NCI-H2081 (cell line): ENCODE results near the gene WNT7A.
"Not testable (repeated sequence)": the region's sequence is repeated elsewhere in the genome, so short reads cannot be mapped to it uniquely, and the experiment has no call there.

Source experiments
- DNase-seq, 2 experiments: peaks; one replicate each; lab custom pipeline; 2025; lab: John Stamatoyannopoulos, UW

The WNT7A gene

GRCh38 chr3:13879946-13880810 lies at the start of gene WNT7A:
Gene WNT7A, minus strand, starts transcription at chr3:13880071. Its CDS starts 255 bp downstream, at chr3:13879816.
- peak in 1 of 2 experiments; percentile 2 for DNase-seq

DNA sequence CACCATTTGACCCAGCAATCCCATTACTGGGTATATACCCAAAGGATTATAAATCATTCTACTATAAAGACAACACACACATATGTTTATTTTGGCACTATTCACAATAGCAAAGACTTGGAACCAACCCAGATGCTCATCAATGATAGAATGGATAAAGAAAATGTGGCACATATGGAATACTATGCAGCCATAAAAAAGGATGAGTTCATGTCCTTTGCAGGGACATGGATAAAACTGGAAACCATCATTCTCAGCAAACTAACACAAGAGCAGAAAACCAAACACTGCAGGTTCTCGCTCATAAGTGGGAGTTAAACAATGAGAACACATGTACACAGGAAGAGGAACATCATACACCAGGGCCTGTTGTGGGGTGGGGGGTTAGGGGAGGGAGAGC lies 48.9 kb upstream of the WNT7A start:
- not testable (repeated sequence) for DNase-seq

DNA sequence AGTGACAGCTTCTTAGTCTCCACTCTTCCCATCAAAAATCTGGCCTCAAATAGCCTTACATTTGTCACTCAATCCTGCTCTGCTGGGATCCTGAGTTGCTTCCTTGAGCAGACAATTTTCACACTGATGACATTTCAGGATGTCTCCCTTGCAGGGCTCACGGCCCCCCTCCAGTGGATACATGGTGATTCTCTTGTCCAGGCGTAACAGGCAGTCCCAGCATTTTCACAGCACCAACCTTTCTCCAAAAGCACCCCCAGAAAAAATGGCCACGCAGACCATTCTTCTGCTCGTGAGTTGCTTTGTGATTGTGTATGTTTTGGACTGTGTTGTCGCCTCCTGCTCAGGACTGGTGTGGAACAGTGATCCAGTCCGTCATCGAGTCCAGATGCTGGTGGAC lies 47.4 kb upstream of the WNT7A start:
- no peak for DNase-seq

DNA sequence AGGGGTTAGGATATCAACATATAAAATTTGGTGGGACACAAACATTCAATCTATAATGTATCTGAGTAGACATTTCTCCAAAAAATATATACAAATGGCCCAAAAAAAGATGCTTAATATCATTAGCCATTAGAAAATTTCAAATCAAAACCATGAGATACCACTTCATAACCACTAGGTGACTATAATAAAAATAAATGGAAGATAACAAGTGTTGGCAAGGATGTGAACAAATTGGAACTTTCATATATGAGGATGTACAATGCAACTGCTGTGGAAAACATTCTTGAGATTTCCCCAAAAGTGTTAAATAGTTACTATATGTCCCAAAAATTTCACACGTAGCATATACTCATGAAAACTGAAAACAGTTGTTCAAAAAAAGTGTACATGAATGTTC lies 36.5 kb upstream of the WNT7A start:
- DNase-seq = no peak

DNA sequence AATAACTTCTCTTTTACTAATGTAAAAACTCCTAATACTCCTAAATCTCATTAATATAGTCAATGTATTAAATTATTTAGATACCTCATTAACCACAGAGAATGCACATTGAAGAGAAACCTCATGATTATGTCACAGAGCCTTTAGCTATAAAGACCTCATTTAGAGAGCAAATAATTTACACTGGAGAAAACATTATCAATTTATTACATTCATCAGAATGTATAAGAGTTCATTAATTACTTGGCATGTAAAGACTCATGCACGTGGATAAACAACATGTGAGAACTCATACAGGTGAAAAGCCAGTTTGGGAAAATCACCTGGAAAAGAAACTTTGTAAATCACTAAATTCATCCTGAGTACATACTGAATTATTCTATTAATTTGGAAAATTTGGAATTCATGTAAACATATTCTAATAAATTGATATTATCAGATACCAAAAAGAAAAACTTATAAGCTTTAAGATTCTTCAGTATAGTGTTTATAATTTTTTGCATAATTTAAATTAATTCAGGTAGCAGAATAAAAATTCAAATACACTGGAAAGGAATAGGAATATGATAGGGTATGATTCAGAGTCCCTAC lies 22.9 kb upstream of the WNT7A start:
- DNase-seq = no peak

DNA sequence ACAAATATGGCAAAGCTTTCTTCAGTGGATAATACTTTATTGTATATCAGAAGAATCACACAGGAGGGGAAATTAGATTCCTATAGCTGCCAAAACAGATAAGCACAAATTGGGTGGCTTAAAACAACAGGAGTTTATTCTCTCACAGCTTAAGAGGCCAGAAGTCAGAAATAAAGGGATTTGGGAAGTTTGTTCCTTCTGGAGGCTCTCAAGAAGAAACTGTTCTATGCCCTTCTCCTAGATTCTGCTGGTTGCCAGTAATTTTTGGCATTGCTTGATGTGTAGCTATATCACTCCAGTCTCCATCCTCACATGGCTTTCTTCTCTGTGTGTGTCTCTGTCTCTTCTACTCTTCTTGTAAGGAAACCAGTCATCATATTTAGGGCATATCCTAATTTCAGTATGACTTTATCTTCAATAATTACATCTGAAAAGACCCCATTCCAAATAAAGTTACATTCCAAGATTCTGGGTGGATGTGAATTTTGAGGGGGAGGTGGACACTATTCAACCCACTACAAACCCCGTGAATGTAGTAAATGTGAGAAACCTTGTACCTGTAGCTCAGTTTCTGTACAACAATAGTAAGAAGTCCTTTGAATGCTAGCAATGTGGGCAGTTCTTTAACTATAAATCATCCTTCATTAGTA lies 22.2 kb upstream of the WNT7A start:
- DNase-seq = no peak

- DNase-seq = no peak
Measured at GRCh38 chr3:13898346-13898745, 18.5 kb upstream of the WNT7A start.

DNA sequence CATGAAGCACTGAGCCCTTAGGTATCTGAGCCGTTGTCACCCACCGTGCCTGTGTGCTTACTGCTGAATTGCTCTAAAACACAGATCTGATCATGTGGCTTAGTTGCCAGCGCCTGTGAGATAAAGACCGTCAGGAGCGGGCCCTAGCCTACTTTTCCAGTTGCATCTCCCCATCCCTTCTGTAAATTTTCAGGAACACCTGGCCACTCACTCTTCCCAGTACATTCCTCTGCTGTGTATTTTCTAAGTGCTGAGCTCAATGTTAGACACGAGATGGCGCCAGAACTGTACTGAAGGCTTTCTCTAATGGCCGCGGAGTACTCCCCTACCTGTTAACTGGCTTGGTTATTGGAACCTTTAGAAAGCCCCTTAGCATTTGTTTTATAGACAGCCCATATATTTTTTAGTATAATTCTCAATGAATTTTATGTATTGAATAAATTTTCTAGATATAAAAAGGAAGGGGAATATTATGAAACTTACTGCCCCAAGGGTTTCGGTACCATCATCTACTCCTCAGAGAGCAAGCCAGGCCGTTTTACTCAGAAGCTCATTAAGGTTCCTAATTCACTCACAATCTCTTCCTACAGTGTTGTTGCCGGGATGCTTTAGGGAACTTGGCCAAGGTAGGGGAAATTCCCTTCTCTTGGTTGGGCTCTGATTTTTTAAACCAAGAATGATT lies 16.7 kb upstream of the WNT7A start:
- peak; percentile 17 to 55 for DNase-seq

GRCh38 chr3:13895155-13896105 lies 15.6 kb upstream of the WNT7A start:
- DNase-seq = peak; percentile 42 to 52

- no peak for DNase-seq
Measured at GRCh38 chr3:13894807-13895154, 14.9 kb upstream of the WNT7A start.

GRCh38 chr3:13894096-13894806 lies 14.4 kb upstream of the WNT7A start:
- DNase-seq = no peak

DNA sequence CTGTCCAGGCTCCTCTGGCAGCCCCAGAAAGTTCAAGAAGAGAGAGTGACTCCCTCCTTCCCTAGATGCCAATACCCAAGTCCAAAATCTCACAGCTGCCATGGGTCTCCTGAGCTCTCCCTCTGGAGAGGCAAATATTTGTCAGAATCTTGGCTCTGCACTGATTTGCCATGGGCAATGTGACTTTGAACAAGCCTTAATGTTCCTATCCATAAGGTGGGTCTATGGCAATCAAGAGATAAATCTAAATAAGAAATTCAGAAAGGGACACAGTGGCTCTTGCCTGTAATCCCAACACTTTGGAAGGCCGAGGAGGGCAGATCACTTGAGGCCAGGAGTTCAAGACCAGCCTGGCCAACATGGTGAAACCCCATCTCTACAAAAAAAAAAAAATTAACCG lies 12.4 kb upstream of the WNT7A start:
- no peak for DNase-seq

GRCh38 chr3:13891492-13892073 lies 11.7 kb upstream of the WNT7A start:
- DNase-seq = no peak

DNA sequence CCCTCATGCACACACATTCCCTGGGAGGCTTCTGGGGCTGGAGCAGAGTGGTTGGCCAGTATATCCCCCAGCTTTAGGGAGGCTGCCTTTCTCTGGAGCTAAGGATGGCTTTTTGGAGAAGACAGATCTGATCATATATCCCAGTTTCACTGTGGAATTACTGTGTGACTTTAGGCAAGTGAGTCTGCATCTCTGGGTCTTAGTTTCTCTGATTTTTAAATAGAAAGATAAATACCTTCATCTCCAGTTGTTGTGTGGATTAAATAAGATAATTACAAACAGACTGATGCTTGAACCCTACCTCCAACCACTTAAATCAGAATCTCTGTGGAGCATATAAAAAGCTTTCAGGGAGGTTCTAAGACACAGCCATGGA lies 11.1 kb upstream of the WNT7A start:
- DNase-seq = no peak

DNA sequence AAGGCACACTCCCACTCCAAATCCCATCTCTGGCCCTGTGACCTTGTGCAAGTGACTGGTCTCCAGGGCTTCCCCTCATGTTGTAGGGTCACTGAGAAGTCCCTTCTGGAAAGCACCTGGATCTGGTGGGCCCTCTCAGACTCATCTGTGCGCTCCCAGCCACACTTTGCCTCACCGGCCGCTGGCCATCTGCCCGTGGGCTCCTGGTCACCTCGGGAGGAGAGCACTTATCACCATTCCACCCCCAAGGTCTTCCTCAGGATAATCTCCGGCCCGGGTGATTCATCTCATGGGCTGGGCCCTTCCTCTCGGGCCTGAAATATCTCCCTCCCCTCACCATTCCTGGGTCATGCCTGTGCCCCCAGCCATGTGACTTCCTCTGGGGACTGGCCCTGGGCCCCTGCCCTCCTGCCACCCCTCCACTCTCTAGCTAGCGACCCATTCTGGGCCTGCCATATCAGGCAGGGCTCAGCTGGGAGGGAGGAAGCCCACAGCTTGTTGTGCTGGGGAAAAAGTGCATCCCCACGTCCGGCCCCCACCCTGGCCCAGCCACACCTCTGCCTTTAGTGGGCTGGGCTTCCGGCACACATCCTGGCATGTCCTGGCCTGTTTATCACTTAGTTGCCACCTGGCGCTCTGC lies 10.6 kb upstream of the WNT7A start:
- no peak for DNase-seq

- DNase-seq = no peak
Measured at GRCh38 chr3:13888576-13888975, 8.7 kb upstream of the WNT7A start.

DNA sequence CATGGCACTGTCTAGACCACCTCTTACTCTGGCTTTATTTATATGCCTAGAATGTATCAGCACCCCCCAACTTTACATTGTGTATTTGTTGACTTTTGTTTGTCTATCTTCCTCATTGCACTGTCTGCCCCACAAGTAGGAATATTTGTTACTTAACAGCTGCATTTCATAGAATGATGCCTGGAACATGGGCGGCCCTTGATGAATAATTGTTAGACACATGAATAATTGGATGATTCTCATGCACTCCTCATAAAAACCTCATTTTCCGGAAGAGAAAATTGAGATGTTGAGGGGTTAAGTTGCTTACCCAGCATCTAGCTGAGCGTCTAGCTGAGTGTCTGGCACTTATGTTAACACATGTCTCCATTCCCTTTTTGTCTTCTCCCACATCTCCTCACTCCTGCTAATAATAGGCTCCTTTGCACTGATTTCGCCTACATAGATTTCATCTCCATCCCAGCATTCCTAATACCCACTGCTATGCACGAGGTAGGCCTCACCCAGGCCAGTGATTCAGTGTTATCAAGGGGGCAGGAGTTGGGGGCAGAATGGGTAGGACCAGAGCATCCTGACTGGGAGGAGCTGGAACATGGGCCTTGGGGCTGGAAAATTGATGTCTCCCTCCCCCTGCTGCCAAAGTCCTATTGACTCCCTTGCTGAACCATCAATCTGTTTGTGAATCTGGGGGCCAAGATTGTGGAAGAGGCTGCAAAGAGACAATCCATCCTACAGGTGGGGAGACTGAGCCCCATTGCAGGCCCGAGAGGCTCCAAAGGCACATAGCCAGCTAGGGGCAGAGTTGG lies 7.8 kb upstream of the WNT7A start:
- no peak for DNase-seq

GRCh38 chr3:13886593-13887129 lies 6.8 kb upstream of the WNT7A start:
- DNase-seq = no peak

GRCh38 chr3:13885704-13886010 lies 5.8 kb upstream of the WNT7A start:
- DNase-seq = no peak
